C4-2B (cell line): ENCODE data around the gene FARP2.

Source experiments
- CTCF ChIP-seq: fragments of 450-650 bp; conservative IDR thresholded peaks from 2 replicates; pipeline ENCODE4 v1.5.1; 2017; ENCODE audit warnings: mild to moderate bottlenecking
- ZFX ChIP-seq: fragments of 450-650 bp; IDR thresholded peaks from 2 replicates; pipeline ENCODE4 v1.6.1; 2017

DNA sequence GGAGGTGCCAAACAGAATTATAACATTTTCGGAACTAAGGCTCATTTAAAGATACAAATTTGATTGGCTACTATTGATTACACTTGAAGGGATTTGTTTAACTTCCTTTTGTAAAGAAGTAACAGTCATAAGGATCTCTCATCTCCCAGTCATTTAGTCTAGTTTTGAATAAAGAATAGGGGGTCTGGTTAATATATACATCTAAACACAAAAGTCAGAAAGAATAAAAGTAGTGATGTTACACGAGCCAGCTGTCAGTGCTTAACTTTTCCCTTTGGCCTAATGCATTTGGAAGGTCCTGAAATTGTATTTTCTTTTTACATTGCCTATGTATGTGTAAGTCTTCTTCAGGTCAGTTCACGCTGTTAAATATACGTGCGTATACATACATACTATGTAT, 32.3 kb upstream of the FARP2 start:
- TF ChIP-seq CTCF (no peak), ZFX (no peak)
